Measurements from ENCODE around the gene ARSD.
"Not testable (repeated sequence)": the region's sequence is repeated elsewhere in the genome, so short reads cannot be mapped to it uniquely, and the experiment has no call there.

Gene ARSD

DNA sequence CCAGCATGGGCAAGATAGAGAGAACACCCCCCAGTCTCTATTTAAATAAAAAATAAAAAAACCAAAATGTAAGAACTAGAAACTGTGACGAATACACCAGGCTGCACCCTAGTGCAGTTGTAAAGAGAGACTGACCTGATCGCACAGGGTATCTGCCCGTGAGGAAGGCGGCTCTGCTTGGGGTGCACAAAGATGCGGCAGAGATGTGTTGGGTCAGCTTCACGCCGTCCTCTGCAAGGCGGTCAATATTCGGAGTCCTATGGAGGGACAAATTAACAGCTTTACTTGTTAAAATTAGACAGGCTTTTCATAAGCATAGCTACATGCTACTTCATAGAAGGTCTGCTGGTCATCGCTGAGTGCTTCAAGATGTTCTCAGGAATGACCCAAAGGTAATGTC, 26.1 kb upstream of the ARSD start:
- no peak for TF ChIP-seq CTCF (IDR thresholded peaks at IDR 0.05; ENCODE audit: borderline replicate concordance, insufficient read depth, low read depth, low read length)

DNA sequence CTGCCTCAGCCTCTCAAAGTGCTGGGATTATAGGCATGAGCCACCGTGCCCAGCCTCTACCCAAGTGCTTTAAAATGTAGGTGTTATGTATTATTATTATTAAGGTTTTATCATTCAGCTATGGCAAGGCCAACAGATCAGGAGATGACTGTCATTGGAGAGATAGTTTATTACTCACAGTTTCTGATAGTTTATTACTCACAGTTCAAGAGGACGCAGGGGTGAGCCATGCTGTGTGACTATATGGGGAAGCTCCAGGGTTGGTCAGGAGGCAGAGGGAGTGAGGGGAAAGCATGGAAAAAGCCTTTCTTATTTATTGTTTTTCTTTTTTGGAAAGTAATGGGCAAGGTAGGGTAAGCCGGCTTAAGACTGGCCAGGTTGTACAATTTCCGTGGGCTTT, 25.4 kb upstream of the ARSD start:
- H3K4me3 ChIP-seq (ENCODE audit: low read depth, low read length) = no peak overlapping the region
- no peak for TF ChIP-seq CTCF (IDR thresholded peaks at IDR 0.05; ENCODE audit: borderline replicate concordance, insufficient read depth, low read depth, low read length)

More for the DNA sequence above, 26.1 kb upstream of the ARSD start:
- no peak overlapping the region for H3K4me3 ChIP-seq (ENCODE audit: low read depth, low read length)

DNA sequence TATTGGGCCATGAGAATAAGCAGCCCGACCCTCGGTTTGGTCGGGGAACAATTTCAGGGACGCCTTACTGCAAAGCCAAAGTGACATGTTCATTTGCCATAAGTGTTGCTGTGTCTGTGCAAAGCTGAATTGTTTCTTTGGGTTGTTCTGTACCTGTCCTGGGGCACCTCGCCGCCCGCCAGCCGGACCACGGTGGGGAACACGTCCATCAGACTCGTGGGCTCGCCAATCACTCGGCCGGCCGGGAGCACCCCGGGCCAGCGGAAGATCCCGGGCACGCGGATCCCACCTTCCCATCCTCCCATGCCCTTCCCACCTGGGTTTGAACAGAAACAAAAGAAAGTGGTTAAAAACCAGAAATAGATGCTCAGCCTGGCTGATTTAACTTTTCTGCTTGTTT, 8.8 kb upstream of the ARSD start:
- not testable (repeated sequence) for H3K4me3 ChIP-seq (ENCODE audit: low read depth, low read length)

DNA sequence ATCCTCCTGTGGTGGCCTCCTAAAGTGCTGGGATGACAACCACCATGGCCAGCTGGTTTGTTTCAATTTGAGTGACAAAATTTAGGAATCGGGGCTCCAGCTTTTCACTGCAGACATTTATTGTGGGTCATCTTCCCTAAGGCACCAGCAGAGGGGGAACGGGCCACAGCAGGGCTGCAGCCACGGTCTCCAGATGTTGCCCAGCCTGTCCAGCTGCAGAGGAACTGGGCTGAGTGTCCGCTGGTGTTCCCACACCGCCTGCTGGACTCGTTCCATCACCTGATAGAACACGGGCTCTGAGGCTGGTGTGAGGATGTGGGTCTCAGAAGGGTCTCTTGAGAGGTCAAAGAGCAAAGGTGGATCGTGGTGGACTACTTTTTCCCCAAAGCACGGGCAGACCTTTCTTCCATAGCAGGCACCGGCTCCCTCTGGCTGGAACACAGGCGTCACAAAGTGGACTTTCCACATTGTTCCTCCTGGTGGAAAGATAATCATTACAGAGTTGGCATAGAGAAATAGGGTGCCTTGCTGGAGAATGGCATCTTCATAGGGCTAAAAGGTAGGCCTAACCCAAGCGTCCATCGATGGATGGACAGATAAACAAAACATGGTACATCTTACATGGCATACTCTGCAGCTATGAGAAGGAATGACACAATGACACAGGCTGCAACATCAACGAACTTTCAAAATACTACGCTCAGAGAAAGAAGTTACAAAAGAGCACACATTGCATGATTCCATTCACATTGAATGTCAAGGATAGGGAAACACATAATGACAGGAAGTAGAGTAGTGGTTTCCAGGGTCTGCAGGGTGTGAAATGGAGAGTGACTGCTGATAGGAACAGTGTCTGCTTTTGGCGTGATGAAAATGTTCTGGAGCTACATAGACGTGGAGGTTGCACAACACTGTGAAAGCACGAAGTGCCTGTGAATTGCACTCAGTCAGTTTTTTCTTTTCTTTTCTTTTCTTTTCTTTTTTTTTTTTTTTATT, 5.9 kb upstream of the ARSD start:
- H3K4me3 ChIP-seq (ENCODE audit: low read depth, low read length) = no peak overlapping the region
- no peak for TF ChIP-seq CTCF (IDR thresholded peaks at IDR 0.05; ENCODE audit: borderline replicate concordance, insufficient read depth, low read depth, low read length)

DNA sequence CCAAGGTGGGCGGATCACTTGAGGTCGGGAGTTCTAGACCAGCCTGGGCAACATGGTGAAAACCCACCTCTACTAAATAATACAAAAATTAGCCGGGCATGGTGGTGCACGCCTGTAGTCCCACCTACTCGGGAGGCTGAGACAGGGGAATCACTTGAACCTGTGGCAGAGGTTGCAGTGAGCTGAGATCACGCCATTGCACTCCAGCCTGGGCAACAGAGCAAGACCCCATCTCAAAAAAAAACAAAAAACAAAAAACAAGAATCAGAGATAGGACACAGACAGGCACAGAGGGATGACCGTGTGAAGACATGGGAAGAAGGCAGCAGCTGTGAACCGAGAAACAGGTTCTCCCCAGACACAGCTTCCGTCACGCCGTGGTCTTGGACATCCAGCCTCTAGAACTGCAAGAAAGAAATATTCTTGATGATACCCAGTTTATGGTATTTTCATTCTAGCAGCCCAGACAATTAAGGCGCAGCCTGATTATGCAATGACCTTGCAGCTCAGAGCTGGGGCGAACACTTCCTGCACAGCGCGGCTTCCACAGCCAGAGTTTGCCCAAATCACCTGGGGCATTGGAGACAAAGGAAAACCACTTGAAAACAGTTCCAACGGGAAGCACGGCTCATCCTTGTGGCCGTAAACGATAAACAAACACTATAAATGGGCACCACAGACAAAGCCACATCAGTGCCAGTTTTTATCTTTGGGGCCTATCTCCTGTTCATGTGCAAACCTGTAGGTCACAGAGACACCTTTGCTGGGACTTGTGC, 4.2 kb upstream of the ARSD start:
- no peak for TF ChIP-seq CTCF (IDR thresholded peaks at IDR 0.05; ENCODE audit: borderline replicate concordance, insufficient read depth, low read depth, low read length)
- no peak overlapping the region for H3K4me3 ChIP-seq (ENCODE audit: low read depth, low read length)

DNA sequence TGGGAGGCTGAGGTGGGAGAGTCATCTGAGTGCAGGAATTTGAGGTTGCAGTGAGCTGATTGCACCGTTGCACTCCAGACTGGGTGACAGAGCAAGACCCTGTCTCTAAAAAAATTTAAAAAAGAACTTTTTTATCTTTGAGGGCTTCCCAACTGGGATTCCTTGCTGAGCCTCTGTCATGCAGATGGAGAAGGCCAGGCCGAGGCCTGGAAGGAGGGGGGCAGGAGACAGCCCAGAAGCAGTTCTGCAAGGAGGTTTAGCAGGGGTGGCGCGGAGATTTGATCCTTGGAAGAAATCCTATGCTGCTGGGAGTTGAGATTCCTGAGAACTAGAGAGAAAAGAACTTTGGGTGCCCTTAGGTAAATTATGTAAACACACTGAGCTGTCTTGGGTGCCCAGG, 2.5 kb upstream of the ARSD start:
- no peak for TF ChIP-seq CTCF (IDR thresholded peaks at IDR 0.05; ENCODE audit: borderline replicate concordance, insufficient read depth, low read depth, low read length)
- no peak overlapping the region for H3K4me3 ChIP-seq (ENCODE audit: low read depth, low read length)

- no peak overlapping the region for H3K4me3 ChIP-seq (ENCODE audit: low read depth, low read length)
- TF ChIP-seq CTCF (IDR thresholded peaks at IDR 0.05; ENCODE audit: borderline replicate concordance, insufficient read depth, low read depth, low read length) = no peak
Measured at GRCh38 chrX:2931155-2931554, 2.0 kb upstream of the ARSD start.
